Bronchial epithelial cell (primary cell): Measurements from ENCODE around the gene CCL15. TPM values are rescaled to one million over a fixed set of nuclear protein-coding genes. Genes with fewer than 3 reads are reported as not detected.

ENCODE experiments used
- DNase-seq: peaks from one replicate; pipeline ENCODE4 v3.0.0-alpha.2; 2010; ENCODE audit warnings: low read depth
- FAIRE-seq: peaks from 2 replicates; lab custom pipeline; 2011; peaks lifted over from hg19 to GRCh38; lab: Jason Lieb, UNC
- H3K27me3 ChIP-seq: 2 replicates; pipeline ENCODE4 v1.5.1; 2011; ENCODE audit warnings: low read length; ENCODE audit not compliant: control insufficient read depth, insufficient read depth
- H3K36me3 ChIP-seq: 2 replicates; pipeline ENCODE4 v1.5.1; 2011; ENCODE audit warnings: low read length; ENCODE audit not compliant: control insufficient read depth, insufficient read depth
- H3K4me3 ChIP-seq: 2 replicates; pipeline ENCODE4 v1.5.1; 2011; ENCODE audit warnings: mild to moderate bottlenecking, low read depth, low read length, control low read depth
- total RNA-seq: library from RNA; depleted of rRNA; stranded (reverse); fragments of >200 nt; gene quantifications from 2 replicates; pipeline ENCODE4 v1.2.1, GENCODE V29; 2014
- TF ChIP-seq, protein P1 (sequence below): IDR thresholded peaks from 2 replicates; pipeline ENCODE4 v1.5.1; 2011; ENCODE audit warnings: mild to moderate bottlenecking, moderate library complexity, low read length, control low read depth, inconsistent platforms; ENCODE audit not compliant: insufficient read depth, severe bottlenecking

CCL15 gene
- total RNA-seq, 1 donor from 2014 or later: not detected

DNA sequence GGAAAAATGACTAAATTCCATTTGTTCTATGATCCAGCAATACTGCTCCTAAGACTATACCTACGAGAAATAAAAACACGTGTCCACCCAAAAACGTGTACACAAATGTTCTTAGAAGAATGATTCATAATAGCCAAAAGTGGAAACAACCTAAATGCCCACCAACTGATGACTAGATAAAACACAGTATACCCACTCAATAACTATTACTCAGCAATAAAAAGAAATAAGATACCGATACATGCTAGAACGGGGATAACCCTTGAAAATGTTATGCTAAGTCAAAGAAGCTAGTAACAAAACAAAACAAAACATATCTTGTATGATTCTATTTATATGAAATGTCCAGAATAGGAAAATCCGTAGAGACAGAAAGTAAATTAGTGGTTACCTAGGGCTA is 37.7 kb downstream of the CCL15 start:
- Histone ChIP-seq H3K36me3 (no peaks in the 10 kb centered on the region), H3K4me3 (no peak overlapping the region), H3K27me3 (peaks cover 2% of the 10 kb centered on the region)
- DNase-seq (no peak), FAIRE-seq (no peak)
- TF ChIP-seq, protein P1, sequence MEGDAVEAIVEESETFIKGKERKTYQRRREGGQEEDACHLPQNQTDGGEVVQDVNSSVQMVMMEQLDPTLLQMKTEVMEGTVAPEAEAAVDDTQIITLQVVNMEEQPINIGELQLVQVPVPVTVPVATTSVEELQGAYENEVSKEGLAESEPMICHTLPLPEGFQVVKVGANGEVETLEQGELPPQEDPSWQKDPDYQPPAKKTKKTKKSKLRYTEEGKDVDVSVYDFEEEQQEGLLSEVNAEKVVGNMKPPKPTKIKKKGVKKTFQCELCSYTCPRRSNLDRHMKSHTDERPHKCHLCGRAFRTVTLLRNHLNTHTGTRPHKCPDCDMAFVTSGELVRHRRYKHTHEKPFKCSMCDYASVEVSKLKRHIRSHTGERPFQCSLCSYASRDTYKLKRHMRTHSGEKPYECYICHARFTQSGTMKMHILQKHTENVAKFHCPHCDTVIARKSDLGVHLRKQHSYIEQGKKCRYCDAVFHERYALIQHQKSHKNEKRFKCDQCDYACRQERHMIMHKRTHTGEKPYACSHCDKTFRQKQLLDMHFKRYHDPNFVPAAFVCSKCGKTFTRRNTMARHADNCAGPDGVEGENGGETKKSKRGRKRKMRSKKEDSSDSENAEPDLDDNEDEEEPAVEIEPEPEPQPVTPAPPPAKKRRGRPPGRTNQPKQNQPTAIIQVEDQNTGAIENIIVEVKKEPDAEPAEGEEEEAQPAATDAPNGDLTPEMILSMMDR: no peak

DNA sequence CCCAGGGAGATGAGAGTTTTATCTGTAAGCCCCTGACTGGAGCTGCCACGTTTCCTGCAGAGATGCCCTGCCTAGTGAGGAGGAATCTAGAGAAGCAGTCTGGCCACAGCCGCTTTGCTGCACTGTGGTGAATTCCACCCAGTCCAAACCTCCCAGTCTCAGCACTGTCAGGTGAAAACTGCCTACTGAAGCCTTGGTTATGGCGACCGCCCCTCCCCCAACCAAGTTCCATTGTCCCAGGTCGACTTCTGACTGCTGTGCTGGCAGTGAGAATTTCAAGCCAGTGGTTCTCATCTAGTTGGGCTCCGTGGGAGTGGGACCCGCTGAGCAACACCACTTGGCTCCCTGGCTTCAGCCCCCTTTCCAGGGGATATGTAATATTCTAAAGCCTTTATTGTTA is 47.6 kb downstream of the CCL15 start:
- FAIRE-seq: no peak
- H3K27me3 ChIP-seq: peaks cover 4% of the 10 kb centered on the region
- TF ChIP-seq, protein P1: no peak

DNA sequence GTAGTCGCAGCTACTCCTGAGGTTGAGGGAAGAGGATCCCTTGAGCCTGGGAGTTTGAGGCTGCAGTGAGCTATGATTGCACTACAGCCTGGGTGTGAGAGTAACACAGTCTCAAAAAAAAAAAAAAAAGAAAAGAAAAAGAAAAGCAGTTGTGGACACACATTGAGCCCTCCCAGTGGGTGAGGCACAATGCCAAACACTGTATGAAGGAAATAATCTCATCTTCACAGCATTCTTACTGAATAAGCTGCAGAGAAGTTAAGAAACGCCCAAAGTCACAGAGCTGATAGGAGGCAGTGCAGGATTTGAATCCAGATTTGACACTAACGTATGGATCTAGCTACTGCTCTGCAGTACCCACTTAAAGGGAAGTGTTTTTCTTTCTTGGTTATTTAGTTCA is 52.0 kb downstream of the CCL15 start:
- no peak for FAIRE-seq
- Histone ChIP-seq H3K36me3 (no peaks in the 10 kb centered on the region), H3K27me3 (peaks cover 3% of the 10 kb centered on the region), H3K4me3 (no peak overlapping the region)
- TF ChIP-seq, protein P1: no peak
- DNase-seq: no peak

More for the DNA sequence above, 47.6 kb downstream of the CCL15 start:
- Histone ChIP-seq H3K36me3 (no peaks in the 10 kb centered on the region), H3K4me3 (no peak overlapping the region)
- no peak for DNase-seq

DNA sequence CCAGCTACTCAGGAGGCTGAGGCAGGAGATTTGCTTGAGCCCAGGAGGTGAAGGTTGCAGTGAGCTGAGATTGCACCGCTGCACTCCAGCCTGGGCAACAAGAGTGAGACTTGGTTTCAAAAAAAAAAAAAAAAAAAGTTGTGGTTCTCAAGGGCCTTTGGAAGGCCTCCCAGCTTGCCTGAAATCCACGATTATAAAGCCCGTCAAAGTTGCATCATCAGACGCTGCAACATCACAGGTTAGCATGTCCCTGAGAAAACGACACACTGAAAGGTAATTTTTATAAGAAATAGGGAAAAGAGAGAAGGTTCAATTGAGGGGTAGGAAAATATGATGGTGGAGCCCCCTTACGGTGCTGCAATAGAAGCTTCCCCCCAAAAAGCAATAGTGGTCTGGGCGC is 53.3 kb downstream of the CCL15 start:
- FAIRE-seq (no peak), DNase-seq (no peak)
- TF ChIP-seq, protein P1: no peak
- no peaks in the 10 kb centered on the region for H3K36me3 ChIP-seq
- no peak overlapping the region for H3K4me3 ChIP-seq
- peaks cover 3% of the 10 kb centered on the region for H3K27me3 ChIP-seq

Other genes with a start within 250 kb of the CCL15 start
- under 0.01 TPM in 1 of 2 replicates, not detected in the other for gene GAS2L2, start 248.3 kb downstream of the CCL15 start, total RNA-seq
- not detected in 2 replicates for gene C17orf50, start 240.7 kb downstream of the CCL15 start, total RNA-seq
- gene MMP28, start 205.9 kb downstream of the CCL15 start, total RNA-seq: 18.7 and 42.6 TPM in 2 replicates
- 69.5 and 84.1 TPM in 2 replicates for gene TAF15, start 192.1 kb downstream of the CCL15 start, total RNA-seq
- not detected in 2 replicates for gene HEATR9, start 132.7 kb downstream of the CCL15 start, total RNA-seq
- gene CCL5, start 121.2 kb downstream of the CCL15 start, total RNA-seq: 0.26 TPM in 1 of 2 replicates, not detected in the other
- 0.13 TPM in 1 of 2 replicates, not detected in the other for gene RDM1, start 70.8 kb downstream of the CCL15 start, total RNA-seq
- not detected in 2 replicates for gene LYZL6, start 57.8 kb downstream of the CCL15 start, total RNA-seq
- not detected in 2 replicates for gene CCL16, start 20.1 kb downstream of the CCL15 start, total RNA-seq
- not detected in 2 replicates for gene CCL14, start 14.8 kb downstream of the CCL15 start, total RNA-seq
- not detected in 2 replicates for gene CCL23, start 16.4 kb upstream of the CCL15 start, total RNA-seq
- under 0.01 TPM in 1 of 2 replicates, not detected in the other for gene CCL18, start 62.7 kb upstream of the CCL15 start, total RNA-seq
- not detected in 2 replicates for gene CCL3, start 88.6 kb upstream of the CCL15 start, total RNA-seq
- not detected in 2 replicates for gene CCL4, start 102.3 kb upstream of the CCL15 start, total RNA-seq
- 0.79 and 3.1 TPM in 2 replicates for gene TBC1D3B, start 175.1 kb upstream of the CCL15 start, total RNA-seq
- not detected in 2 replicates for gene CCL3L1, start 195.2 kb upstream of the CCL15 start, total RNA-seq
- not detected in 2 replicates for gene CCL4L2, start 209.5 kb upstream of the CCL15 start, total RNA-seq